HepG2 (cell line): Measurements from ENCODE around the gene PHACTR3.

Experiments used
- GLMP ChIP-seq: sonication (generic); formaldehyde crosslinking; IDR thresholded peaks from 2 replicates; pipeline ENCODE4 v1.9.0; 2021; ENCODE audit warnings: missing genetic modification reagents, mild to moderate bottlenecking, borderline replicate concordance
- PITX1 ChIP-seq: sonication (generic); formaldehyde crosslinking; IDR thresholded peaks from 2 replicates; pipeline ENCODE4 v1.5.1; 2020; ENCODE audit warnings: mild to moderate bottlenecking, missing genetic modification reagents
- SP2 ChIP-seq: sonication (generic); formaldehyde crosslinking; IDR thresholded peaks from 2 replicates; pipeline ENCODE4 v1.5.1; 2020; ENCODE audit warnings: mild to moderate bottlenecking, missing genetic modification reagents
- ZFX ChIP-seq: sonication (generic); formaldehyde crosslinking; IDR thresholded peaks from 2 replicates; pipeline ENCODE4 v1.4.0; 2020; ENCODE audit warnings: mild to moderate bottlenecking, low read depth, missing genetic modification reagents, moderate library complexity
- ZNF274 ChIP-seq: sonication (generic); formaldehyde crosslinking; IDR thresholded peaks from 2 replicates; pipeline ENCODE4 v1.5.1; 2020; ENCODE audit warnings: mild to moderate bottlenecking, missing genetic modification reagents

GRCh38 chr20:59652381-59652780 lies 48.0 kb downstream of the PHACTR3 start:
- TF ChIP-seq ZFX (CRISPR knock-in tag) (no peak), ZNF274 (CRISPR knock-in tag) (no peak), PITX1 (CRISPR knock-in tag) (no peak), GLMP (CRISPR knock-in tag) (no peak), SP2 (CRISPR knock-in tag) (no peak)
